H1 (cell line): ENCODE measurements around the gene PLD5. TPM values are rescaled to one million over a fixed set of nuclear protein-coding genes. Genes with fewer than 3 reads are reported as not detected.

Source experiments
- CTCF ChIA-PET: fragments of 300-600 bp; sonication (Branson Sonifier 250); formaldehyde crosslinking; loops from one replicate; lab custom pipeline; 2021; ENCODE audit not compliant: partially characterized antibody; lab: Charles Lee
- POLR2A ChIA-PET: fragments of 300-600 bp; sonication (Branson Sonifier 250); formaldehyde crosslinking; loops from one replicate; lab custom pipeline; 2021; ENCODE audit warnings: inconsistent platforms; ENCODE audit not compliant: partially characterized antibody; lab: Charles Lee
- DNase-seq, 2 experiments: peaks; one replicate each; pipeline versions ENCODE4 v3.0.0 to v3.0.0-alpha.2; 2010 to 2022; ENCODE audit warnings: low spot score in 2 of 2, low read depth in 1 of 2, mixed read lengths in 1 of 2
- FAIRE-seq: peaks from 2 replicates; lab custom pipeline; 2011; peaks lifted over from hg19 to GRCh38; lab: Jason Lieb, UNC
- H2AFZ ChIP-seq: 2 replicates; pipeline ENCODE4 v1.8.1; 2012; ENCODE audit warnings: low read length, inconsistent platforms
- H2AK5ac ChIP-seq: 2 replicates; pipeline ENCODE4 v1.6.1; 2013; ENCODE audit warnings: low read depth, low read length
- H2BK120ac ChIP-seq: replicated peaks from 2 replicates; pipeline ENCODE3; 2013; ENCODE audit warnings: low read depth, low read length, inconsistent platforms
- H2BK12ac ChIP-seq: 2 replicates; pipeline ENCODE4 v1.6.1; 2013; ENCODE audit warnings: low read depth, low read length
- H2BK15ac ChIP-seq: 2 replicates; pipeline ENCODE4 v1.6.1; 2013; ENCODE audit warnings: low read length
- H2BK20ac ChIP-seq: 2 replicates; pipeline ENCODE4 v1.6.1; 2013; ENCODE audit warnings: low read length
- H2BK5ac ChIP-seq: 2 replicates; pipeline ENCODE4 v1.6.1; 2013; ENCODE audit warnings: low read depth, low read length
- H3K14ac ChIP-seq: 2 replicates; pipeline ENCODE4 v1.6.1; 2013; ENCODE audit warnings: inconsistent platforms; ENCODE audit not compliant: insufficient read length
- H3K18ac ChIP-seq: 2 replicates; pipeline ENCODE4 v1.6.1; 2013; ENCODE audit warnings: low read length; ENCODE audit errors: extremely low read depth
- H3K23ac ChIP-seq: 2 replicates; pipeline ENCODE4 v1.6.1; 2013; ENCODE audit warnings: inconsistent platforms; ENCODE audit not compliant: insufficient read length
- H3K23me2 ChIP-seq: 2 replicates; pipeline ENCODE4 v1.6.1; 2013; ENCODE audit warnings: low read depth, low read length
- H3K27ac ChIP-seq: 2 replicates; pipeline ENCODE4 v1.6.1; 2011; ENCODE audit warnings: low read depth, low read length, inconsistent platforms
- H3K27me3 ChIP-seq, 4 experiments: replicated peaks in 1 of 4; 1 replicate in 1 of 4; 2 replicates in 3 of 4; pipeline versions ENCODE4 v1.6.1 to v1.8.1; 2011 to 2013; ENCODE audit warnings: low read length in 3 of 4, mild to moderate bottlenecking in 3 of 4, inconsistent platforms in 2 of 4, mixed read lengths in 2 of 4, moderate library complexity in 1 of 4; ENCODE audit not compliant: control insufficient read depth in 3 of 4, insufficient read depth in 3 of 4; ENCODE audit errors: extremely low read depth in 1 of 4
- H3K36me3 ChIP-seq, 4 experiments: 2 replicates each; pipeline versions ENCODE4 v1.6.1 to v1.8.1; 2011 to 2013; ENCODE audit warnings: mild to moderate bottlenecking in 4 of 4, low read length in 3 of 4, moderate library complexity in 2 of 4, control low read depth in 1 of 4, inconsistent platforms in 1 of 4; ENCODE audit not compliant: insufficient read depth in 4 of 4, control insufficient read depth in 2 of 4
- H3K4ac ChIP-seq: replicated peaks from 2 replicates; pipeline ENCODE3; 2013; ENCODE audit warnings: low read length, low read depth, mixed read lengths, inconsistent platforms; ENCODE audit not compliant: insufficient read length
- H3K4me1 ChIP-seq, 4 experiments: replicated peaks in 1 of 4; 1 replicate in 1 of 4; 2 replicates in 3 of 4; pipeline versions ENCODE4 v1.6.1 to v1.8.1; 2011 to 2013; ENCODE audit warnings: low read length in 3 of 4, inconsistent platforms in 2 of 4, mixed read lengths in 1 of 4; ENCODE audit not compliant: insufficient read depth in 4 of 4, control insufficient read depth in 3 of 4
- H3K4me2 ChIP-seq, 2 experiments: 2 replicates each; pipeline versions ENCODE4 v1.6.1 to v1.8.1; 2011 to 2013; ENCODE audit warnings: low read depth in 2 of 2, low read length in 2 of 2, control low read depth in 1 of 2, inconsistent platforms in 1 of 2, mild to moderate bottlenecking in 1 of 2; ENCODE audit not compliant: insufficient read depth in 1 of 2
- H3K4me3 ChIP-seq, 4 experiments: fragments of 200-600, 300-600 bp in 1 of 4; sonication (generic), shearing (Covaris generic), sonication (Bioruptor Twin) in 1 of 4; 2 replicates each; pipeline versions ENCODE4 v1.5.1 to v1.8.1; 2011 to 2016; ENCODE audit warnings: low read length in 4 of 4, low read depth in 3 of 4, control low read depth in 2 of 4, inconsistent platforms in 2 of 4, mild to moderate bottlenecking in 2 of 4, mixed read lengths in 1 of 4, moderate library complexity in 1 of 4; ENCODE audit not compliant: insufficient read depth in 2 of 4; ENCODE audit errors: extremely low read depth in 1 of 4
- H3K56ac ChIP-seq: replicated peaks from 2 replicates; pipeline ENCODE3; 2013; ENCODE audit warnings: low read depth, mild to moderate bottlenecking, mixed read lengths, low read length, inconsistent platforms; ENCODE audit not compliant: insufficient read length
- H3K79me1 ChIP-seq: 2 replicates; pipeline ENCODE4 v1.6.1; 2013; ENCODE audit warnings: low read depth, low read length, control low read depth
- H3K79me2 ChIP-seq, 2 experiments: 2 replicates each; pipeline versions ENCODE4 v1.6.1 to v1.8.1; 2012 to 2013; ENCODE audit warnings: low read length in 2 of 2, mild to moderate bottlenecking in 2 of 2, inconsistent platforms in 1 of 2; ENCODE audit not compliant: insufficient read depth in 2 of 2, control insufficient read depth in 1 of 2
- H3K9ac ChIP-seq, 4 experiments: replicated peaks in 1 of 4; 1 replicate in 1 of 4; 2 replicates in 3 of 4; pipeline versions ENCODE4 v1.6.1 to v1.8.1; 2011 to 2013; ENCODE audit warnings: low read depth in 3 of 4, low read length in 3 of 4, control low read depth in 2 of 4, mild to moderate bottlenecking in 2 of 4, moderate library complexity in 2 of 4, inconsistent platforms in 1 of 4; ENCODE audit errors: extremely low read depth in 1 of 4
- H3K9me3 ChIP-seq, 2 experiments: 2 replicates each; pipeline versions ENCODE4 v1.6.1 to v1.8.1; 2012 to 2013; ENCODE audit warnings: mild to moderate bottlenecking in 2 of 2, moderate library complexity in 2 of 2, control low read depth in 1 of 2, inconsistent platforms in 1 of 2, low read depth in 1 of 2, low read length in 1 of 2, mixed read lengths in 1 of 2; ENCODE audit not compliant: insufficient read depth in 2 of 2
- H4K20me1 ChIP-seq, 2 experiments: replicated peaks in 1 of 2; 2 replicates each; pipeline versions ENCODE3 to v1.8.1; 2011 to 2013; ENCODE audit warnings: inconsistent platforms in 2 of 2, low read length in 2 of 2, mild to moderate bottlenecking in 1 of 2; ENCODE audit not compliant: insufficient read depth in 2 of 2, control insufficient read depth in 1 of 2
- H4K5ac ChIP-seq: 2 replicates; pipeline ENCODE4 v1.6.1; 2013; ENCODE audit warnings: low read length, low read depth, mixed read lengths, inconsistent platforms; ENCODE audit not compliant: insufficient read length
- H4K8ac ChIP-seq: 2 replicates; pipeline ENCODE4 v1.8.0; 2013; ENCODE audit warnings: mild to moderate bottlenecking, moderate library complexity, low read length, inconsistent platforms; ENCODE audit not compliant: insufficient read depth; ENCODE audit errors: extremely low read depth
- H4K91ac ChIP-seq: replicated peaks from 2 replicates; pipeline ENCODE3; 2013; ENCODE audit warnings: low read length, mixed read lengths, inconsistent platforms; ENCODE audit not compliant: insufficient read length
- GABPA ChIP-seq: IDR thresholded peaks from 2 replicates; pipeline ENCODE4 v1.6.1; 2011; ENCODE audit warnings: mild to moderate bottlenecking, low read length, moderate library complexity, borderline replicate concordance; ENCODE audit not compliant: insufficient read depth
- SIN3A ChIP-seq, 2 experiments: IDR thresholded peaks in 1 of 2; conservative IDR thresholded peaks in 1 of 2; 2 replicates each; pipeline ENCODE4 v1.6.1; 2011 to 2012; ENCODE audit warnings: low read length in 2 of 2, improper control_type of control experiment in 1 of 2, low read depth in 1 of 2, mild to moderate bottlenecking in 1 of 2
- SP2 ChIP-seq: IDR thresholded peaks from 2 replicates; pipeline ENCODE4 v1.6.1; 2012; ENCODE audit warnings: mild to moderate bottlenecking, low read length, inconsistent platforms
- YY1 ChIP-seq: IDR thresholded peaks from 2 replicates; pipeline ENCODE4 v1.6.1; 2011; ENCODE audit warnings: low read depth, mild to moderate bottlenecking, low read length
- WGBS, 2 experiments: shearing (Covaris generic) in 1 of 2; methylation state at CpG; one replicate each; pipeline versions ENCODE4 v1.1.6 to v1.1.7; 2013 to 2015; ENCODE audit warnings: low lambda C conversion rate in 2 of 2, mixed read lengths in 2 of 2, inconsistent platforms in 1 of 2, low coverage in 1 of 2, missing lambda C conversion rate in 1 of 2; ENCODE audit not compliant: insufficient replicate concordance in 2 of 2, insufficient coverage in 1 of 2, insufficient read length in 1 of 2; ENCODE audit errors: extremely low coverage in 1 of 2, missing lambda C conversion rate in 1 of 2; 5-methylcytosine and 5-hydroxymethylcytosine counted together
- polyA plus RNA-seq, 7 experiments: library from polyadenylated mRNA; depleted of rRNA in 3 of 7; stranded (reverse) in 5 of 7; unstranded in 2 of 7; fragments of >200 nt in 5 of 7; fragments of 200-250 nt in 2 of 7; gene quantifications; 1 replicate in 5 of 7; 2 replicates in 1 of 7; 4 replicates in 1 of 7; pipeline versions ENCODE4 v1.2.1 to v1.2.3, GENCODE V29; 2011 to 2013; ENCODE audit warnings: missing spikeins in 2 of 7, mixed read lengths in 2 of 7
- total RNA-seq: library from RNA; stranded (reverse); fragmentation: NEBNext Ultra II Directional; extraction: Animal tissue kit (Norgen Biotek cat#: 25700); gene quantifications from 2 replicates; pipeline ENCODE4 v1.2.1, GENCODE V29; 2021

PLD5 gene
- total and polyA plus RNA-seq, 2 of the 8 experiments (the other 6 are each of a cell fraction or from before 2014, with no cell fraction given), result 0.86 to 8.5 TPM

DNA sequence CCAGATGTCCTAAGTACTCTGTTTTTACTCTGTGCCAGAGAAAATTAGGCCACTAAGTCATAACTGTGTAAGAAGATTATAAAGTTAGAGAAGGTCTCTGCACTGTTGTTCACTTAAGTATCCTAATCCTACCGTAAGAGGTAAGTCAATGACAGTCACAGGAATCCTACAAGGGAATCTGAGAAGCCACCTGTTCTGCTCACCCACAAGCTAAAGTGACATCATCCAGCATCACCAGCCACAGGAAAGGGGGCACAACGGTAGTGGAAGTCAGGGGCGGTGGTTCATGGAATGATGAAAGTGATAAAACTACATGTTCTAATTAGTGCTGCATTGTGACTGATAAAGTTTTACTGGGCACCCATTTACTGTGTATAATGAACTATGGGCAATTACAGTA, 92.7 kb downstream of the PLD5 start:
- H4K91ac ChIP-seq, result no peak overlapping the region
- H3K18ac ChIP-seq, result no peak overlapping the region
- no peak overlapping the region for H2BK120ac ChIP-seq
- CTCF ChIA-PET, result interaction anchor here (1.0 to 1.2 kb wide), 2 partner anchors 9 to 16 kb away, joined by 3 read pairs; no protein-coding TSS in a partner anchor
- H3K14ac ChIP-seq, result no peak overlapping the region
- no peak overlapping the region for H3K27ac ChIP-seq
- no peaks in the 10 kb centered on the region for H3K36me3 ChIP-seq
- FAIRE-seq (no peak), DNase-seq (no peak)
- no peak overlapping the region for H2BK12ac ChIP-seq
- no peak overlapping the region for H3K23ac ChIP-seq
- H4K5ac ChIP-seq, result no peak overlapping the region
- H4K20me1 ChIP-seq, result no peaks in the 10 kb centered on the region
- 89% methylated on average over 3 of the region's 3 CpGs; no CpG with 5 or more reads in 1 of the 2 experiments for WGBS, 2 experiments
- no peak overlapping the region for H2BK20ac ChIP-seq
- POLR2A ChIA-PET, result no interaction called here
- H2AFZ ChIP-seq, result no peak overlapping the region
- no peak overlapping the region for H3K4ac ChIP-seq
- no peak overlapping the region for H2BK15ac ChIP-seq
- no peak overlapping the region for H2BK5ac ChIP-seq
- H3K27me3 ChIP-seq, result no peaks in the 10 kb centered on the region
- no peaks in the 10 kb centered on the region for H3K9me3 ChIP-seq
- H3K79me1 ChIP-seq, result no peaks in the 10 kb centered on the region
- no peaks in the 10 kb centered on the region for H3K23me2 ChIP-seq
- no peak overlapping the region for H3K56ac ChIP-seq
- no peak overlapping the region for H3K4me3 ChIP-seq
- H2AK5ac ChIP-seq, result no peak overlapping the region
- H4K8ac ChIP-seq, result no peak overlapping the region
- H3K79me2 ChIP-seq, result no peaks in the 10 kb centered on the region
- no peak overlapping the region for H3K4me2 ChIP-seq
- no peaks in the 10 kb centered on the region for H3K4me1 ChIP-seq
- no peak overlapping the region for H3K9ac ChIP-seq
- TF ChIP-seq SIN3A (conservative IDR thresholded peaks at IDR 0.05 in 1 of 2, IDR thresholded peaks at IDR 0.05 in 1 of 2; ENCODE audit: low read depth in 1 of 2, low read length in 2 of 2), result no peak
- TF ChIP-seq SP2, result no peak
- no peak for TF ChIP-seq YY1
- TF ChIP-seq GABPA, result no peak
